ENCODE measurements around the gene OR1E1.

DNA sequence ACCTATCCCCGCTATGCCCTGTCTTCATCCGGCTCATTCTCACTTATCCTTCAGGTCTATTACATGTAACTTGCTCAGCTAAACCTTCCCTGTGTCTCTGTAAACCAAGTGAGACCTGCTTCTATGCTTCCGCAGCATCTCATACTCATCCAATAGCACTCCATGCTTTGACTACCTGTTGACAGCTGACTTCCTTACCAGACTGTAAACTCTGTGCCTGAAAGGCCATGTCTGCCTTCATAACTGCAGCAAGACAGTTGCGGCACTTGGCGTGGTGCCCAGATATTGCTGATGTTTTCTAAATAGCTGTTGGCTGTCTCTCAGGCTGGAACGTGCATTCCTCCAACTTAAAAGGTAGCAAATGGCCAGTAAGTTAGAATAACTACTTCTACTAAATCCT is 1.8 kb upstream of the OR1E1 start:
- TF ChIP-seq, protein P1, sequence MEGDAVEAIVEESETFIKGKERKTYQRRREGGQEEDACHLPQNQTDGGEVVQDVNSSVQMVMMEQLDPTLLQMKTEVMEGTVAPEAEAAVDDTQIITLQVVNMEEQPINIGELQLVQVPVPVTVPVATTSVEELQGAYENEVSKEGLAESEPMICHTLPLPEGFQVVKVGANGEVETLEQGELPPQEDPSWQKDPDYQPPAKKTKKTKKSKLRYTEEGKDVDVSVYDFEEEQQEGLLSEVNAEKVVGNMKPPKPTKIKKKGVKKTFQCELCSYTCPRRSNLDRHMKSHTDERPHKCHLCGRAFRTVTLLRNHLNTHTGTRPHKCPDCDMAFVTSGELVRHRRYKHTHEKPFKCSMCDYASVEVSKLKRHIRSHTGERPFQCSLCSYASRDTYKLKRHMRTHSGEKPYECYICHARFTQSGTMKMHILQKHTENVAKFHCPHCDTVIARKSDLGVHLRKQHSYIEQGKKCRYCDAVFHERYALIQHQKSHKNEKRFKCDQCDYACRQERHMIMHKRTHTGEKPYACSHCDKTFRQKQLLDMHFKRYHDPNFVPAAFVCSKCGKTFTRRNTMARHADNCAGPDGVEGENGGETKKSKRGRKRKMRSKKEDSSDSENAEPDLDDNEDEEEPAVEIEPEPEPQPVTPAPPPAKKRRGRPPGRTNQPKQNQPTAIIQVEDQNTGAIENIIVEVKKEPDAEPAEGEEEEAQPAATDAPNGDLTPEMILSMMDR (IDR thresholded peaks at IDR 0.05; ENCODE audit: low read length), result no peak
- no peak for TF ChIP-seq EZH2 (IDR thresholded peaks at IDR 0.05; ENCODE audit: borderline replicate concordance, low read length)

All from OCI-LY1 (cell line).